GM12874 (cell line): ENCODE data around the gene POLN.

Experiments
- CTCF ChIP-seq: IDR thresholded peaks from 2 replicates; pipeline ENCODE4 v1.5.1; 2011; ENCODE audit warnings: low read depth, mild to moderate bottlenecking, control low read depth, low read length, moderate library complexity; ENCODE audit not compliant: insufficient read depth

Gene POLN

GRCh38 chr4:2286904-2287593 lies 45.1 kb upstream of the POLN start:
- TF ChIP-seq CTCF = no peak

GRCh38 chr4:2285613-2286381 lies 43.9 kb upstream of the POLN start:
- TF ChIP-seq CTCF = no peak

- TF ChIP-seq CTCF = no peak
Observed at GRCh38 chr4:2284934-2285612, 43.2 kb upstream of the POLN start.

- no peak for TF ChIP-seq CTCF
Observed at GRCh38 chr4:2284161-2284933, 42.4 kb upstream of the POLN start.

GRCh38 chr4:2283199-2283711 lies 41.3 kb upstream of the POLN start:
- no peak for TF ChIP-seq CTCF

- TF ChIP-seq CTCF = peak; percentile 27
Observed at GRCh38 chr4:2281575-2282343, 39.8 kb upstream of the POLN start.
